Measurements from ENCODE around the gene PIK3CD. TPM values are rescaled to one million over a fixed set of nuclear protein-coding genes. Genes with fewer than 3 reads are reported as not detected.
"Not testable (repeated sequence)": the region's sequence is repeated elsewhere in the genome, so short reads cannot be mapped to it uniquely, and the experiment has no call there.

The PIK3CD gene
- polyA plus RNA-seq, 4 donors: 1.8 to 16.8 (median 3.6) TPM

DNA sequence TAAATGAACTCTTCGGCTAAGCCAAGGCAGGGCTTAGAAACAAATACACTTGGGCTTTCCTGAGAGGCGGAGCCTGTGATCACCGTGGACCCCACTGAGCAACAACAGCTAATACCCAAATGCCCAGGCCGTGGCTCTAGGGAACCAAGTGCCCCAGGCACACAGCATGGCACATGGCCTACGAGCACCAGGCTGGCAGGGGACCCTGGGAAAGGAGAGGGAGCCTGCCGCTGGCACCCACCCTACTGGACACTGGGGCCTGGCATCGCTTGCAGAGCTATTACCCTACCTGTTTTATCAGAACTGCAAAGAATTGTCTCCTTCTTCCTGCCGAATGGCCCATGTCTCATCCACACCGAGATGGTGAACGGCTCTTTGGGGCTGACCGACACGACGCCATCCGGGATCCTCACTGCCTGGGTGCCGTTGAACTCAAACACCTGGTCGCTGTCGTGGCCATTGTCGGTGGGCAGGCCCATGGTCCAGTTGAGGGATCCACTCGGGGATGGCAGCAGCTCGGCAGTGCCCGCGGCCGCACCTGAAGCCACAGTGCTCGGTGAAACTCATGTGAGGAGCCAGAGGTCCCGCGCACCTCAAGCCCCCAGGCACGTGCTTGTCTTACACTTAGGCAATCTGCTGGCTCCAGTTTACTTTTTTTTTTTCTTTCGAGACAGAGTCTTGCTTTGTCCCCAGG is 92.7 kb downstream of the PIK3CD start:
- no peak for DNase-seq
- Histone ChIP-seq H3K27ac (ENCODE audit: low read depth in 1 of 3, low read length in 2 of 3) (no peak overlapping the region), H3K27me3 (ENCODE audit: control insufficient read depth in 3 of 3, insufficient read depth in 3 of 3, low read length in 3 of 3) (no peaks in the 10 kb centered on the region), H3K36me3 (ENCODE audit: control insufficient read depth in 3 of 3, insufficient read depth in 2 of 3, low read depth in 1 of 3, low read length in 3 of 3) (peaks cover 13 to 77% (median 18%) of the 10 kb centered on the region in 3 donors), H3K4me3 (ENCODE audit: low read depth in 1 of 3, low read length in 3 of 3) (no peak overlapping the region), H3K4me1 (ENCODE audit: control insufficient read depth in 3 of 3, insufficient read depth in 2 of 3, low read depth in 1 of 3, low read length in 2 of 3) (no peaks in the 10 kb centered on the region), H3K9me3 (ENCODE audit: control insufficient read depth in 2 of 2, insufficient read depth in 1 of 2, low read depth in 1 of 2, low read length in 1 of 2) (no peaks in the 10 kb centered on the region)
- whole genome bisulfite sequencing, 3 donors: 95 to 98% (median 97%) methylated on average over 27 to 28 of the region's 28 CpGs
- FAIRE-seq: no peak

DNA sequence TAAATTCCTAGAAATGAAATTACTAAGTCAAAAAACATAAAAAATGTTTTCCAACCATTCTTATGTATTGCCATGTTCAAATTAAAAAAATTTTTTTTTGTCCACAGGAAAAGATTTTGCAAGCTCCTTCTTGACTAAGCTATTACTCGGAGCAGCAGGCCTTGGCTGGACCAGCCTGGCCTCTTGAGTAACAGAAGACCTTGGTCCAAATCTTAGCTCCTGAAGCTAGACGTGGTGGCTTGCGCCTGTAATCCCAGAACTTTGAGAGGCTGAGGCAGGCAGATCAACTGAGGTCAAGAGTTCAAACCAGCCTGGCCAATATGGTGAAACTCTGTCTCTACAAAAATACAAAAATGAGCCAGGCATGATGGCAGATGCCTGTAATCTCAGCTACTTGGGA is 94.7 kb downstream of the PIK3CD start:
- H3K36me3 ChIP-seq (ENCODE audit: control insufficient read depth in 3 of 3, insufficient read depth in 2 of 3, low read depth in 1 of 3, low read length in 3 of 3): peaks cover 9 to 71% (median 11%) of the 10 kb centered on the region in 3 donors
- no peak for DNase-seq

DNA sequence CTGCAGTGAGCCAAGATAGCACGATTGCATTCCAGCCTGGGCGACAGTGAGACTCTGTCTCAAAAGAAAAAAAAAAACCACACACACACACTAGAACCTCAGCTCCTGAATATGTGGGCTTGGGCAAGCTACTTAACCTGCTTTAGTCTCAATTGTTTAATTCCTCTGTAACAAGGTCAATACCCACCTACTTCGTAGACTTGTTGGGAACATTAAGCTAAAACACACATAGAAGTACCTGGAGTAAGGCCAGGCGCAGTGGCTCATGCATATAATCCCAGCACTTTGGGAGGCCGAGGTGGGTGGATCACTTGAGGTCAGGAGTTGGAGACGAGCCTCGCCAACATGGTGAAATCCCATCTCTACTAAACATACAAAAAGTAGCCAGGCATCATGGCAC is 95.1 kb downstream of the PIK3CD start:
- peaks cover 10 to 69% (median 12%) of the 10 kb centered on the region in 3 donors for H3K36me3 ChIP-seq (ENCODE audit: control insufficient read depth in 3 of 3, insufficient read depth in 2 of 3, low read depth in 1 of 3, low read length in 3 of 3)
- FAIRE-seq: no peak
- WGBS, 3 donors: 86 to 95% (median 91%) methylated on average over 7 of the region's 7 CpGs
- H3K4me1 ChIP-seq (ENCODE audit: control insufficient read depth in 3 of 3, insufficient read depth in 2 of 3, low read depth in 1 of 3, low read length in 2 of 3): no peaks in the 10 kb centered on the region
- no peaks in the 10 kb centered on the region for H3K27me3 ChIP-seq (ENCODE audit: control insufficient read depth in 3 of 3, insufficient read depth in 3 of 3, low read length in 3 of 3)
- H3K4me3 ChIP-seq (ENCODE audit: low read depth in 1 of 3, low read length in 3 of 3): no peak overlapping the region
- no peaks in the 10 kb centered on the region for H3K9me3 ChIP-seq (ENCODE audit: control insufficient read depth in 2 of 2, insufficient read depth in 1 of 2, low read depth in 1 of 2, low read length in 1 of 2)
- no peak for DNase-seq
- H3K27ac ChIP-seq (ENCODE audit: low read depth in 1 of 3, low read length in 2 of 3): no peak overlapping the region

More for the DNA sequence above, 94.7 kb downstream of the PIK3CD start:
- Histone ChIP-seq H3K27ac (ENCODE audit: low read depth in 1 of 3, low read length in 2 of 3) (no peak overlapping the region), H3K9me3 (ENCODE audit: control insufficient read depth in 2 of 2, insufficient read depth in 1 of 2, low read depth in 1 of 2, low read length in 1 of 2) (no peaks in the 10 kb centered on the region), H3K4me1 (ENCODE audit: control insufficient read depth in 3 of 3, insufficient read depth in 2 of 3, low read depth in 1 of 3, low read length in 2 of 3) (no peaks in the 10 kb centered on the region), H3K27me3 (ENCODE audit: control insufficient read depth in 3 of 3, insufficient read depth in 3 of 3, low read length in 3 of 3) (no peaks in the 10 kb centered on the region), H3K4me3 (ENCODE audit: low read depth in 1 of 3, low read length in 3 of 3) (no peak overlapping the region)
- 91 to 97% (median 97%) methylated on average over 3 of the region's 3 CpGs for WGBS, 3 donors
- FAIRE-seq: no peak

DNA sequence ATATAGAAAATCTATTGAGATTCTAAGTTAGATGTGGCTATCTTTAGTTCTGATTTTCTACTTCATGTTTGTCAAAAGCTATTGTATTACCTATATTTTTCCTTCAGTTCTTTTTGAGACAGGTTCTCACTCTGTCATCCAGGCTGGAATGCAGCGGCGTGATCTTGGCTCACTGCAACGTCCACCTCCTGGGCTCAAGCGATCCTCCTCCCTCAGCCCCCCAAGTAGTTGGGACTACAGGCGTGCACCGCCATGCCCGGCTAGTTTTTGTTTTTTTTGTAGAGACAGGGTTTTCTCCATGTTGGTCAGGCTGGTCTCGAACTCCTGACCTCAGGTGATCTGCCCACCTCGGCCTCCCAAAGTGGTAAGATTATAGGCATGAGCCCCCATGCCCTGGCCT is 96.9 kb downstream of the PIK3CD start:
- not testable (repeated sequence) for H3K9me3 ChIP-seq (ENCODE audit: control insufficient read depth in 2 of 2, insufficient read depth in 1 of 2, low read depth in 1 of 2, low read length in 1 of 2); DNase-seq; H3K27ac ChIP-seq (ENCODE audit: low read depth in 1 of 3, low read length in 2 of 3); H3K27me3 ChIP-seq (ENCODE audit: control insufficient read depth in 3 of 3, insufficient read depth in 3 of 3, low read length in 3 of 3); FAIRE-seq; H3K4me1 ChIP-seq (ENCODE audit: control insufficient read depth in 3 of 3, insufficient read depth in 2 of 3, low read depth in 1 of 3, low read length in 2 of 3); H3K4me3 ChIP-seq (ENCODE audit: low read depth in 1 of 3, low read length in 3 of 3)
- WGBS, 3 donors: 94 to 98% (median 95%) methylated on average over 9 of the region's 9 CpGs
- H3K36me3 ChIP-seq (ENCODE audit: control insufficient read depth in 3 of 3, insufficient read depth in 2 of 3, low read depth in 1 of 3, low read length in 3 of 3): peaks cover 10 to 72% (median 15%) of the 10 kb centered on the region in 3 donors

DNA sequence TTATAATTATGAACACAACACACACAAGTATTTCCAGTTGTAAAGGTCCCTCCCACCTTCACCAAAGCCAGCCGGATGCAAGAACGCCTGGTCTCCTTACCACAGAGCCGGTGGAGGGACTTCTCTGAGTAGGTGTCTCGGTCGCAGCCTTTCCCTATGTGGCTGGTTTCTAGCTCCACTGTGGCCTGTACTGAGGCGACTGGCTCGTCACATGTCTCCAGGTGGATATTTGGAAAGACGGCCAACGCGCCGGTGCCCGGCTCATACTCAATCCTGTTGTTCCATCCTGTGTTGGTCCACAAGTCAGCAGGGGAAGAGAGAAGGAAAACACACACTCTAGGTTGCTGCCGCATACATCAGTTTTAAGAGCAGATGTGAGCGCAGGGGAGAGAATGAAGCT is 97.8 kb downstream of the PIK3CD start:
- FAIRE-seq (no peak), DNase-seq (no peak)
- peaks cover 6 to 72% (median 10%) of the 10 kb centered on the region in 3 donors for H3K36me3 ChIP-seq (ENCODE audit: control insufficient read depth in 3 of 3, insufficient read depth in 2 of 3, low read depth in 1 of 3, low read length in 3 of 3)
- H3K4me1 ChIP-seq (ENCODE audit: control insufficient read depth in 3 of 3, insufficient read depth in 2 of 3, low read depth in 1 of 3, low read length in 2 of 3): no peaks in the 10 kb centered on the region
- no peak overlapping the region for H3K27ac ChIP-seq (ENCODE audit: low read depth in 1 of 3, low read length in 2 of 3)
- whole genome bisulfite sequencing, 3 donors: 98 to 99% (median 98%) methylated on average over 14 of the region's 14 CpGs
- H3K4me3 ChIP-seq (ENCODE audit: low read depth in 1 of 3, low read length in 3 of 3): no peak overlapping the region
- H3K9me3 ChIP-seq (ENCODE audit: control insufficient read depth in 2 of 2, insufficient read depth in 1 of 2, low read depth in 1 of 2, low read length in 1 of 2): no peaks in the 10 kb centered on the region
- H3K27me3 ChIP-seq (ENCODE audit: control insufficient read depth in 3 of 3, insufficient read depth in 3 of 3, low read length in 3 of 3): no peaks in the 10 kb centered on the region

DNA sequence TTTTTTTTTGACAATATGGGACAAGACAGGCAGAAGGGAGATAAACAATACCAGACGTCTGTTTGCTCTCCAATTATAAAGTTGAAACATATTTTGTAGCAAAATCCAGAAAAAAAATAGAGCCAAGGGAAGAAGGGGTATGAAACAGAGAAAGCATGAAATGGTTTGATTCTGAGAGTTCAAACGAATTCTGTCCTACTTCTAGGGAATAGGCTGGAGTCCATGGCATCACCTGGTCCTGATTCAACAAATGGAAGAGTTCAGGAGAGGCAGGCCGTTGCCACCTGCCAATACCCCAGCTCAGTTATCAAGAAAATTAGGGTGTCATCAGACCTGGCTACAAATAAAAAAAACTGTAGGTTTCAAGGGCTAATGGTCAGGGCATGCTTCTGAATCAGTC is 100.4 kb downstream of the PIK3CD start:
- H3K27me3 ChIP-seq (ENCODE audit: control insufficient read depth in 3 of 3, insufficient read depth in 3 of 3, low read length in 3 of 3): no peaks in the 10 kb centered on the region
- DNase-seq (no peak), FAIRE-seq (no peak)
- no peaks in the 10 kb centered on the region for H3K9me3 ChIP-seq (ENCODE audit: control insufficient read depth in 2 of 2, insufficient read depth in 1 of 2, low read depth in 1 of 2, low read length in 1 of 2)
- no peaks in the 10 kb centered on the region for H3K4me1 ChIP-seq (ENCODE audit: control insufficient read depth in 3 of 3, insufficient read depth in 2 of 3, low read depth in 1 of 3, low read length in 2 of 3)
- no peak overlapping the region for H3K4me3 ChIP-seq (ENCODE audit: low read depth in 1 of 3, low read length in 3 of 3)
- no peak overlapping the region for H3K27ac ChIP-seq (ENCODE audit: low read depth in 1 of 3, low read length in 2 of 3)
- 50 to 68% (median 56%) methylated on average over 3 of the region's 3 CpGs for whole genome bisulfite sequencing, 3 donors
- H3K36me3 ChIP-seq (ENCODE audit: control insufficient read depth in 3 of 3, insufficient read depth in 2 of 3, low read depth in 1 of 3, low read length in 3 of 3): peaks cover 6 to 52% (median 9%) of the 10 kb centered on the region in 3 donors

DNA sequence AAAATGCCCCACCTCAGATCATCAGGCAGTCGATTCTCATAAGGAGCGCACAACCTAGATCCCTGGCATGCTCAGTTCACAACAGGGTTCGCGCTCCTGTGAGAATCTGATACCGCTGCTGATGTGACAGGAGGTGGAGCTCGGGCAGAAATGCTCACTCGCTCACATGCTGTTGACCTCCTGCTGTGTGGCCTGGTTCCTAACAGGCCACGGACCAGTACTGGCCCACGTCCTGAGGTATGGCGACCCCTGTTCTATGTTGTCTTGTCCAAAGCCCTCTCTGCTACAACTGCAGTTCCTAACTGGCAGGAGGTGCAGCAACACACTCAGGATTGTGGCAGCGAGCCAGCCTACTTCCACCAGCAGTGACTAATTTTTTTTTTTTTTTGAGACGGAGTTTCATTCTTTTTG is 101.6 kb downstream of the PIK3CD start:
- DNase-seq (no peak), FAIRE-seq (no peak)
- Histone ChIP-seq H3K36me3 (ENCODE audit: control insufficient read depth in 3 of 3, insufficient read depth in 2 of 3, low read depth in 1 of 3, low read length in 3 of 3) (peaks cover 6 to 49% (median 9%) of the 10 kb centered on the region in 3 donors), H3K27me3 (ENCODE audit: control insufficient read depth in 3 of 3, insufficient read depth in 3 of 3, low read length in 3 of 3) (no peaks in the 10 kb centered on the region), H3K4me1 (ENCODE audit: control insufficient read depth in 3 of 3, insufficient read depth in 2 of 3, low read depth in 1 of 3, low read length in 2 of 3) (no peaks in the 10 kb centered on the region), H3K9me3 (ENCODE audit: control insufficient read depth in 2 of 2, insufficient read depth in 1 of 2, low read depth in 1 of 2, low read length in 1 of 2) (no peaks in the 10 kb centered on the region), H3K27ac (ENCODE audit: low read depth in 1 of 3, low read length in 2 of 3) (no peak overlapping the region), H3K4me3 (ENCODE audit: low read depth in 1 of 3, low read length in 3 of 3) (no peak overlapping the region)
- WGBS, 3 donors: 88 to 97% (median 91%) methylated on average over 12 of the region's 12 CpGs

DNA sequence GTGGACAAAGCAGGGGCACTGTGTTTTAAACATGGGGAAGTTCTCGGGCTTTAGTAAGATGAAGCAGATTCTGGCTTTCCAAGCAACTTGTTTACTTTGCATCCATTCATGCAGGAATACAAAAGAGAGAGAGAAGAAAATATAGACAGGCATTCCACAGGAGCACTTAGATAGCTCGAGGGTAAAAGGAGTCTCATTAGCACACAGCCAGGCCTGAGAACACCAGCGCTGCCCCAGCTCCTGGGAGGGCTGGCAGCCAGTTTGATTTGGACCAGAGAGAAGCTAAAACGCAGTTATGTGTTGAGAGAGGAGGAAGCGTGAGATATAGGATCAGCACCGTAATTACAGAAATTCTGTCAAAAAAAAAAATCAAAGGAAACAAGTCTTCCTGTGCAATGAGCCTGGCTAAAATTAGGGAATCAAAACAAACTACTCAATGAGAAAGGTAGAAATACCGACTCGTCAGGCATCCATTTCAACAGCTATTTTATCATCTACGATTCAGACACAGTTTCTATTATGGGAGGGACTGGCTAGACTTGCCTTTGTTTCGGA is 104.0 kb downstream of the PIK3CD start:
- WGBS, 3 donors: 68 to 77% (median 72%) methylated on average over 10 of the region's 10 CpGs
- Histone ChIP-seq H3K36me3 (ENCODE audit: control insufficient read depth in 3 of 3, insufficient read depth in 2 of 3, low read depth in 1 of 3, low read length in 3 of 3) (peaks cover 5 to 38% (median 7%) of the 10 kb centered on the region in 3 donors), H3K27me3 (ENCODE audit: control insufficient read depth in 3 of 3, insufficient read depth in 3 of 3, low read length in 3 of 3) (no peaks in the 10 kb centered on the region), H3K4me3 (ENCODE audit: low read depth in 1 of 3, low read length in 3 of 3) (no peak overlapping the region), H3K27ac (ENCODE audit: low read depth in 1 of 3, low read length in 2 of 3) (no peak overlapping the region), H3K9me3 (ENCODE audit: control insufficient read depth in 2 of 2, insufficient read depth in 1 of 2, low read depth in 1 of 2, low read length in 1 of 2) (no peaks in the 10 kb centered on the region), H3K4me1 (ENCODE audit: control insufficient read depth in 3 of 3, insufficient read depth in 2 of 3, low read depth in 1 of 3, low read length in 2 of 3) (no peaks in the 10 kb centered on the region)
- FAIRE-seq (no peak), DNase-seq (no peak)

Measured in small intestine (tissue), 7 donors.